MCF 10A (cell line): Measurements from ENCODE around the gene DENND1C. TPM values are rescaled to one million over a fixed set of nuclear protein-coding genes. Genes with fewer than 3 reads are reported as not detected.

ENCODE experiments used
- BruUV-seq: library from RNA; stranded (reverse); fragments of 400-500 nt; replicated peaks from 2 replicates; lab custom pipeline; 2021; lab: Mats Ljungman, UMichigan
- CTCF ChIA-PET: fragments of 300-600 bp; sonication (Branson Sonifier 250); formaldehyde crosslinking; extraction: SDS; loops from one replicate; lab custom pipeline; 2021; ENCODE audit warnings: antibody characterized with exemption, inconsistent platforms; lab: Yijun Ruan, JAX
- POLR2A ChIA-PET: fragments of 300-600, 350-650 bp; sonication (Branson Sonifier 250); formaldehyde crosslinking; extraction: SDS; loops from one replicate; lab custom pipeline; 2020; ENCODE audit warnings: antibody characterized with exemption, inconsistent platforms; lab: Yijun Ruan, JAX
- DNase-seq: peaks from one replicate; pipeline ENCODE4 v3.0.0-alpha.2; 2018; ENCODE audit not compliant: unreplicated experiment
- H3K27ac Mint-ChIP-seq: one replicate; pipeline ENCODE4 v1.8.0; 2022; ENCODE audit warnings: mild to moderate bottlenecking, low read depth, mixed read lengths; ENCODE audit not compliant: unreplicated experiment
- H3K27me3 Mint-ChIP-seq: one replicate; pipeline ENCODE4 v1.8.0; 2022; ENCODE audit warnings: mixed read lengths; ENCODE audit not compliant: insufficient read depth, unreplicated experiment
- H3K36me3 Mint-ChIP-seq: one replicate; pipeline ENCODE4 v1.8.0; 2022; ENCODE audit warnings: mild to moderate bottlenecking, moderate library complexity, mixed read lengths; ENCODE audit not compliant: insufficient read depth, unreplicated experiment
- H3K4me1 Mint-ChIP-seq: one replicate; pipeline ENCODE4 v1.8.0; 2022; ENCODE audit warnings: mixed read lengths; ENCODE audit not compliant: insufficient read depth, unreplicated experiment
- H3K4me3 Mint-ChIP-seq: one replicate; pipeline ENCODE4 v1.8.0; 2022; ENCODE audit warnings: mild to moderate bottlenecking, moderate library complexity, mixed read lengths; ENCODE audit not compliant: unreplicated experiment
- H3K9me3 Mint-ChIP-seq: one replicate; pipeline ENCODE4 v1.8.0; 2022; ENCODE audit warnings: mixed read lengths; ENCODE audit not compliant: unreplicated experiment
- CTCF ChIP-seq: fragments of 200-600 bp; IDR thresholded peaks from one replicate; pipeline ENCODE4 v1.8.0; 2022; ENCODE audit warnings: antibody characterized with exemption, mild to moderate bottlenecking; ENCODE audit not compliant: unreplicated experiment
- intact Hi-C: fragments of 100-400 bp; cut with micrococcal nuclease; formaldehyde crosslinking; loops from 2 replicates; pipeline ENCODE4 v1.14.1; 2022
- total RNA-seq: library from RNA; stranded (reverse); gene quantifications from 2 replicates; pipeline ENCODE4 v1.2.3, GENCODE V29; 2022

DENND1C gene
- total RNA-seq, 1 experiment from 2014 or later = not detected

DNA sequence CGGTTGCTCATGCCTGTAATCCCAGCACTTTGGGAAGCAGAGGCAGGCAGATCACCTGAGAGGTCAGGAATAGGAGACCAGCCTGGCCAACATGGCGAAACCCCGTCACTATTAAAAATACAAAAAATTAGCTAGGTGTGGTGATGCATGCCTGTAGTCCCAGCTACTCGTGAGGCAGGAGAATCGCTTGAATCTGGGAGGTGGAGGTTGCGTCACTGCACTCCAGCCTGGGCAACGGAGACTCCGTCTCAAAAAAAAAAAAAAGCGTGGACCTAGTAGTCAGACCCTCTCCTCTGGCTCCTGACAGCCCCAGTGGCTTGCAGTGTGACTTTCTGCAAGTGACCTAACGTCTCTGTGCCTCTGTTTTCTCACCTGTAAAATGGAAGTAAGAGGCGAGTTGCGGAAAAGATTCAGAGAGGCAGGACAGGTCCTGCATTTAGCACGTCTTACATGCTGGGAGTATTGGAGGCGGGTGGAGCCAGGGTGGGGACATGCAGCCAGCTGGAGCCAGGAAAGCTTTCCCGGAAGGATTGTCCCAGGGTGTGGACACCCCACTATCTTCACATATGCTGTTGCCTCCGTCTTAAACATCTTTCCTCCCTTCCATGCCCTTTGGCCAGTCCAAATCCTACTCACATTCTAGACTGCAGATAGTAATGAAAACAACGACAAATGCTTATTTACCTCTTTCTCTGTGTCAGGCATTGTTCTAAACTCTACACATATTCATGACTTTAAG lies 17.6 kb upstream of the DENND1C start:
- H3K36me3 Mint-ChIP-seq = no peaks in the 10 kb centered on the region
- no peak overlapping the region for H3K27ac Mint-ChIP-seq
- H3K9me3 Mint-ChIP-seq = no peaks in the 10 kb centered on the region
- H3K4me1 Mint-ChIP-seq = no peaks in the 10 kb centered on the region
- H3K4me3 Mint-ChIP-seq = no peak overlapping the region
- CTCF ChIA-PET = no interaction called here
- intact Hi-C loops = no loop called here
- TF ChIP-seq CTCF = no peak
- DNase-seq = no peak
- peaks cover 12% of the 10 kb centered on the region for H3K27me3 Mint-ChIP-seq
- BruUV-seq = no TSS peak
- POLR2A ChIA-PET = interaction anchor here (0.6 kb wide), 1 partner anchor 78 kb away, joined by 3 read pairs; no protein-coding TSS in a partner anchor

GRCh38 chr19:6498294-6499036 lies 16.9 kb upstream of the DENND1C start:
- peaks cover 12% of the 10 kb centered on the region for H3K27me3 Mint-ChIP-seq
- ChIA-PET CTCF (no interaction called here), POLR2A (no interaction called here)
- no peak overlapping the region for H3K27ac Mint-ChIP-seq
- intact Hi-C loops = no loop called here
- no TSS peak for BruUV-seq
- H3K4me3 Mint-ChIP-seq = no peak overlapping the region
- no peak for DNase-seq
- H3K9me3 Mint-ChIP-seq = no peaks in the 10 kb centered on the region
- no peak for TF ChIP-seq CTCF
- H3K36me3 Mint-ChIP-seq = no peaks in the 10 kb centered on the region
- H3K4me1 Mint-ChIP-seq = no peaks in the 10 kb centered on the region

DNA sequence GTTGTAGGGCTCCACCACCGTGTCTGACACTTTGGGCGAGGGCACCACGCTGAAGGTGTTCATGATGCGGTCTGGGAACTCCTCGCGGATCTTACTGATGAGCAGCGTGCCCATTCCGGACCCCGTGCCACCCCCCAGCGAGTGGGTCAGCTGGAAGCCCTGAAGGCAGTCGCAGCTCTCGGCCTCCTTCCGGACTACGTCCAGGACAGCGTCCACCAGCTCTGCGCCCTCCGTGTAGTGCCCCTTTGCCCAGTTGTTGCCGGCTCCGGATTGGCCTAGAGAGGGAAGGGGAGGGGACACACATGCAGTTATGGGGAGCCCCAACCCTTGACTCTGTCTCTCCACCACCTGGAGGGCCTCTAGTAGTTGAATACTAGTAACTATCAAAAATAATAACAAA lies 14.4 kb upstream of the DENND1C start:
- TF ChIP-seq CTCF = no peak
- H3K9me3 Mint-ChIP-seq = peaks cover 7% of the 10 kb centered on the region
- BruUV-seq = no TSS peak
- H3K36me3 Mint-ChIP-seq = no peaks in the 10 kb centered on the region
- no peaks in the 10 kb centered on the region for H3K4me1 Mint-ChIP-seq
- DNase-seq = no peak
- ChIA-PET CTCF (interaction anchor here (0.6 kb wide), 1 partner anchor 168 kb away, joined by 3 read pairs; no protein-coding TSS in a partner anchor), POLR2A (no interaction called here)
- H3K27ac Mint-ChIP-seq = no peak overlapping the region
- H3K4me3 Mint-ChIP-seq = no peak overlapping the region
- intact Hi-C loops = no loop called here
- H3K27me3 Mint-ChIP-seq = peaks cover 1% of the 10 kb centered on the region

DNA sequence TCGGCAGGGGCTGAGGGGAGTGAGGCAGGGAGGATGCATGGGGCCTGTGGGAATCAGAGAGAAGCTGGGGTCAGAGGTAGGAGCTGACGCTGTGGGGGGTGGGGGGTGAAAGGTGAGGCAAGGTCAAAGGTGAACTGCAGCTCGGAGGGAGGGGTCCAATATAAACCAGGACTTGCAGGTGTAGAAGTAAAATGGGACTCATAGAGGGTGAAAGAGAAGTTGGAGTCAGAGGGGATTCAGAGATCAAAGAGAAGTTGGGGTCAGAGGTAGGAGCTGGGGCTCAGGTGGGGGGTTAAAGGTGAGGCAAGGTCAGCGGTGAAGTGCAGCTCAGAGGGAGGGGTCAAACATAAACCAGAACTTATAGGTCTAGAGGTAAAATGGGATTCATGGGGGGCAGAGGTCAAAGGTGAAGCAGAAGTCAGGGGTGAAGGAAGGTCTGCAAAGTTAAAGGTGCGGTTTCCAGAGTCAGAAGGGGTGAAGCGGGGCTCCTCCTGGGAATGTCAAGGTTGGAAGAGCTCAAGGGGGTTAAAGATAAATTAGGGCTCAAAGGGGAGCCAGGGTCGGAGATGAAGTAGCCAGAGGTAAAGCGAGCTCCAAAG lies 12.9 kb upstream of the DENND1C start:
- Mint-ChIP-seq H3K9me3 (peaks cover 7% of the 10 kb centered on the region), H3K27me3 (peaks cover 11% of the 10 kb centered on the region), H3K36me3 (no peaks in the 10 kb centered on the region), H3K4me1 (no peaks in the 10 kb centered on the region), H3K27ac (no peak overlapping the region), H3K4me3 (no peak overlapping the region)
- BruUV-seq = no TSS peak
- CTCF ChIA-PET = interaction anchor here (0.6 kb wide), 3 partner anchors 21 to 786 kb away, joined by 3 read pairs; no protein-coding TSS in a partner anchor
- intact Hi-C loops = no loop called here
- no peak for DNase-seq
- POLR2A ChIA-PET = no interaction called here
- no peak for TF ChIP-seq CTCF
